K562 (cell line): ENCODE data around the gene BCR. TPM values are rescaled to one million over a fixed set of nuclear protein-coding genes. Genes with fewer than 3 reads are reported as not detected.

Source experiments
- ATAC-seq: fragments of 200-7000 bp; cut with Tn5 transposase; 3 replicates; pipeline ENCODE4 v1.9.1; 2020; ENCODE audit warnings: moderate library complexity
- BruUV-seq: library from RNA; stranded (reverse); fragments of 400-500 nt; replicated peaks from 2 replicates; lab custom pipeline; 2021; lab: Mats Ljungman, UMichigan
- CTCF ChIA-PET: fragments of 300-600 bp; formaldehyde crosslinking; extraction: SDS; loops from one replicate; lab custom pipeline; 2021; ENCODE audit warnings: low intra/inter-chr PET ratio; lab: Yijun Ruan, JAX
- POLR2A ChIA-PET: fragments of 300-600, 350-650 bp; sonication (Branson Sonifier 250); formaldehyde crosslinking; extraction: SDS; loops from one replicate; lab custom pipeline; 2021; ENCODE audit warnings: antibody characterized with exemption, inconsistent platforms; lab: Yijun Ruan, JAX
- DNase-seq, 4 experiments: peaks; one replicate each; pipeline versions ENCODE4 v3.0.0 to v3.0.0-alpha.2; 2011 to 2018; ENCODE audit warnings: low spot score in 3 of 4, mixed read lengths in 3 of 4; ENCODE audit errors: extremely low read depth in 1 of 4
- FAIRE-seq: peaks from 2 replicates; lab custom pipeline; 2011; peaks lifted over from hg19 to GRCh38; lab: Jason Lieb, UNC
- H2AFZ ChIP-seq: 2 replicates; pipeline ENCODE4 v1.6.0; 2011; ENCODE audit warnings: low read depth, low read length, control low read depth, inconsistent platforms
- H3K27ac ChIP-seq: fragments of 200-600 bp; 3 replicates; pipeline ENCODE4 v1.8.0; 2011; ENCODE audit warnings: low read depth, mild to moderate bottlenecking, control low read depth, inconsistent platforms, low read length, moderate library complexity, mixed read lengths; ENCODE audit errors: extremely low read depth
- H3K27me3 ChIP-seq, 2 experiments: fragments of 300-600 bp in 1 of 2; 2 replicates in 1 of 2; 3 replicates in 1 of 2; pipeline versions ENCODE4 v1.6.0 to v1.8.0; 2011; ENCODE audit warnings: inconsistent platforms in 2 of 2, low read length in 2 of 2, mild to moderate bottlenecking in 1 of 2, mixed read lengths in 1 of 2, moderate library complexity in 1 of 2; ENCODE audit not compliant: control insufficient read depth in 2 of 2, insufficient read depth in 2 of 2
- H3K36me3 ChIP-seq: fragments of 300-600 bp; 3 replicates; pipeline ENCODE4 v1.8.0; 2011; ENCODE audit warnings: mild to moderate bottlenecking, low read length, inconsistent platforms; ENCODE audit not compliant: control insufficient read depth, insufficient read depth
- H3K4me1 ChIP-seq, 2 experiments: fragments of 200-600 bp in 1 of 2; replicated peaks in 1 of 2; 2 replicates in 1 of 2; 3 replicates in 1 of 2; pipeline versions ENCODE4 v1.5.1 to v1.8.0; 2011; ENCODE audit warnings: inconsistent platforms in 2 of 2, low read length in 2 of 2, mild to moderate bottlenecking in 1 of 2, mixed read lengths in 1 of 2, moderate library complexity in 1 of 2; ENCODE audit not compliant: control insufficient read depth in 2 of 2, insufficient read depth in 2 of 2
- H3K4me2 ChIP-seq: 2 replicates; pipeline ENCODE4 v1.6.1; 2011; ENCODE audit warnings: low read length, control low read depth, inconsistent platforms, mixed read lengths; ENCODE audit not compliant: insufficient read depth
- H3K4me3 ChIP-seq: fragments of 200-600 bp; sonication (generic), shearing (Covaris generic); 2 replicates; pipeline ENCODE4 v1.5.1; 2016; ENCODE audit warnings: control low read depth, inconsistent platforms
- H3K79me2 ChIP-seq: fragments of 200-600 bp; 3 replicates; pipeline ENCODE4 v1.8.0; 2011; ENCODE audit warnings: low read length, inconsistent platforms; ENCODE audit not compliant: control insufficient read depth, insufficient read depth
- H3K9ac ChIP-seq, 2 experiments: 2 replicates each; pipeline versions ENCODE4 v1.6.0 to v1.6.1; 2011; ENCODE audit warnings: low read depth in 2 of 2, low read length in 2 of 2, control low read depth in 1 of 2, inconsistent platforms in 1 of 2, mild to moderate bottlenecking in 1 of 2, mixed read lengths in 1 of 2; ENCODE audit not compliant: insufficient read depth in 1 of 2
- H3K9me1 ChIP-seq: one replicate; pipeline ENCODE4 v1.6.0; 2011; ENCODE audit warnings: inconsistent platforms, mild to moderate bottlenecking, low read length, moderate library complexity; ENCODE audit not compliant: control insufficient read depth, insufficient read depth
- H3K9me3 ChIP-seq: replicated peaks from 2 replicates; pipeline ENCODE4 v1.5.1; 2011; ENCODE audit warnings: low read depth, low read length, inconsistent platforms; ENCODE audit not compliant: control insufficient read depth, insufficient read depth
- H4K20me1 ChIP-seq: replicated peaks from 2 replicates; pipeline ENCODE4 v1.6.1; 2011; ENCODE audit warnings: low read length, inconsistent platforms, mixed read lengths; ENCODE audit not compliant: control insufficient read depth, insufficient read depth
- BHLHE40 ChIP-seq: IDR thresholded peaks from 2 replicates; pipeline ENCODE4 v1.6.1; 2011; ENCODE audit warnings: low read length, improper control_type of control experiment
- POLR2AphosphoS2 ChIP-seq: IDR thresholded peaks from 2 replicates; pipeline ENCODE4 v1.6.1; 2012; ENCODE audit warnings: low read length, improper control_type of control experiment
- SIN3A ChIP-seq, 2 experiments: fragments of 150-350 bp in 1 of 2; IDR thresholded peaks; 2 replicates each; pipeline ENCODE4 v1.6.1; 2011 to 2016; ENCODE audit warnings: borderline replicate concordance in 2 of 2, low read depth in 2 of 2, low read length in 2 of 2, mild to moderate bottlenecking in 2 of 2, moderate library complexity in 2 of 2; ENCODE audit not compliant: control insufficient read depth in 1 of 2
- SIX5 ChIP-seq, 2 experiments: IDR thresholded peaks; 2 replicates each; pipeline ENCODE4 v1.6.1; 2011; ENCODE audit warnings: low read length in 2 of 2, borderline replicate concordance in 1 of 2, low read depth in 1 of 2, mild to moderate bottlenecking in 1 of 2, moderate library complexity in 1 of 2; ENCODE audit not compliant: insufficient read depth in 1 of 2
- WGBS: fragments of 100-300 bp; shearing (Covaris generic); methylation state at CpG from one replicate; pipeline ENCODE4 v1.1.6; 2016; ENCODE audit warnings: low coverage, mixed read lengths; ENCODE audit not compliant: insufficient coverage; ENCODE audit errors: missing lambda C conversion rate; 5-methylcytosine and 5-hydroxymethylcytosine counted together
- in situ Hi-C: fragments of 300-500 bp; cut with MboI; formaldehyde crosslinking; loops from 4 replicates; pipeline ENCODE4 v1.15.0; 2018; ENCODE audit warnings: inconsistent platforms, mixed read lengths
- intact Hi-C: fragments of 100-400 bp; cut with micrococcal nuclease; formaldehyde crosslinking; loops from 2 replicates; pipeline ENCODE4 v1.14.2; 2022
- polyA plus RNA-seq, 8 experiments: library from polyadenylated mRNA; depleted of rRNA in 4 of 8; stranded (reverse) in 5 of 8; unstranded in 3 of 8; fragments of >200 nt; fragmentation: Nextera tagmentation in 2 of 8; fragmentation: Illumina TruSeq in 1 of 8; extraction: Ambion mirVana in 2 of 8; extraction: Trizol in 1 of 8; gene quantifications; 2 replicates each; pipeline versions ENCODE4 v1.2.1 to v1.2.3, GENCODE V29; 2011 to 2014; ENCODE audit warnings: inconsistent platforms in 1 of 8, missing spikeins in 1 of 8
- total RNA-seq, 7 experiments: library from RNA; depleted of rRNA in 6 of 7; stranded (reverse); fragments of >200 nt in 6 of 7; fragmentation: Illumina TruSeq in 2 of 7; extraction: Trizol in 2 of 7; gene quantifications; 2 replicates each; pipeline versions ENCODE4 v1.2.1 to v1.2.3, GENCODE V29; 2011 to 2021; ENCODE audit warnings: low replicate concordance in 1 of 7
- TF ChIP-seq, protein P1 (sequence below), 2 experiments: fragments of 450-650 bp in 1 of 2; sonication (generic) in 1 of 2; formaldehyde crosslinking; conservative IDR thresholded peaks; 2 replicates each; pipeline versions ENCODE4 v1.4.0 to v1.8.1; 2020 to 2022; ENCODE audit warnings: mild to moderate bottlenecking in 1 of 2, missing genetic modification reagents in 1 of 2
- TF ChIP-seq, protein P2 (sequence below), 2 experiments: fragments of 450-650 bp; IDR thresholded peaks; 2 replicates each; pipeline ENCODE4 v1.6.1; 2018; ENCODE audit warnings: mild to moderate bottlenecking in 2 of 2, low read depth in 1 of 2; ENCODE audit not compliant: partially characterized antibody in 2 of 2
- TF ChIP-seq, protein P3 (sequence below): sonication (generic); formaldehyde crosslinking; IDR thresholded peaks from 2 replicates; pipeline ENCODE4 v1.8.0; 2023; ENCODE audit warnings: mild to moderate bottlenecking, missing genetic modification reagents

Gene BCR
- total and polyA plus RNA-seq, 9 of the 15 experiments (the other 6 are each of a cell fraction or from before 2014, with no cell fraction given), result 0.41 to 150 (median 45.6) TPM

DNA sequence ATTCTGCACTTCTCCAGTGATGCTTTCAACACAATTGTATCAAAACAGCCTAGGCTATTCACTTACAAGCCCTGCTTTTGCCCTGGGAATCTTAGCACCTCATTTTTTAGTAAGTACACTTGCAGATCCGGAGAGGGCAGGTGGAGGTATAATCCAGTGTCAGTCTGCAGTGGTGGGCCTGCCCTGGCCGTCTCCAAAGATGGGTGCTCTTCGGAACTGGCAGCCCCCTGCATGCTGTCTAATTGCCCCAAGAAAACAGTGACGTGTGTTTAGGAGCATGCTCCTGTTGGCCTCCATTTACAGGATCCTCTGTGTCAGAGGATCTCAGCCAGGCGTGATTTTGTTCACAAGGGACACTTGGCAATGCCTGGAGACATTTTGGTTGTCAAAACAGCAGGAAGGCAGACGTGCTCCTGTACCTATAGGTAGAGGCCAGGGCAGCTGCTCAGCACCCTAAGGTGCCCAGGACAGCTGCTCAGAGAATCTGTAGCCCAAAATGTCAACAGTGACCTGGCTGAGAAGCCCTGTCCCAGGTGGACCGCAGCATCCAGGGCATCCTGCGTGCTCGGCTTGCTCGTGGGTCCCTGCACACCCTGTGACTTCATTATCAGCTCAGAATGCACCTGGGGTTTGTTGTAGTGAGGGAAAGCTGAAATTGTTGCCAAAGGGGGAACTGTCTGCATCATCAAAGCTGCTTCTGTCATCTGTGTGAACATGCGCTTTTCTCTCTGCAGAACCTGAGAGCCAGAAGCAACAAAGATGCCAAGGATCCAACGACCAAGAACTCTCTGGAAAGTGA lies 90.7 kb downstream of the BCR start:
- Histone ChIP-seq H2AFZ (no peak overlapping the region), H4K20me1 (peaks cover 82% of the 10 kb centered on the region), H3K27ac (no peak overlapping the region), H3K4me3 (no peak overlapping the region), H3K36me3 (peaks cover 92% of the 10 kb centered on the region), H3K9me1 (peaks cover 36% of the 10 kb centered on the region), H3K4me1 (peaks cover 4 to 33% of the 10 kb centered on the region in 2 experiments; a peak in 4 of 5 replicates), H3K79me2 (no peaks in the 10 kb centered on the region), H3K9me3 (no peaks in the 10 kb centered on the region), H3K27me3 (no peaks in the 10 kb centered on the region), H3K9ac (peak overlapping the region in 1 of 2 experiments; percentile 39; a peak in 2 of 4 replicates), H3K4me2 (no peak overlapping the region)
- no peak for ATAC-seq
- in situ Hi-C loops, result no loop called here
- DNase-seq, result peak in 3 of 4 experiments; percentile 57 to 60 (median 59)
- no peak for FAIRE-seq
- intact Hi-C loops, result no loop called here
- CTCF ChIA-PET, result interaction anchor here (1.3 to 2.8 kb wide), 5 partner anchors 10 to 311 kb away, joined by 5 to 30 read pairs (median 15); no protein-coding TSS in a partner anchor
- 83% methylated on average over 12 of the region's 12 CpGs for whole genome bisulfite sequencing
- no TSS peak for BruUV-seq
- 0 out of 2 replicates have a peak, but pooled peaks have one; percentile 6 for TF ChIP-seq BHLHE40
- TF ChIP-seq, protein P1, sequence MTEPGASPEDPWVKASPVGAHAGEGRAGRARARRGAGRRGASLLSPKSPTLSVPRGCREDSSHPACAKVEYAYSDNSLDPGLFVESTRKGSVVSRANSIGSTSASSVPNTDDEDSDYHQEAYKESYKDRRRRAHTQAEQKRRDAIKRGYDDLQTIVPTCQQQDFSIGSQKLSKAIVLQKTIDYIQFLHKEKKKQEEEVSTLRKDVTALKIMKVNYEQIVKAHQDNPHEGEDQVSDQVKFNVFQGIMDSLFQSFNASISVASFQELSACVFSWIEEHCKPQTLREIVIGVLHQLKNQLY (CRISPR knock-in tag; conservative IDR thresholded peaks at IDR 0.05), result peak in 1 of 2 experiments; percentile 76; a peak in 1 of 4 replicates
- TF ChIP-seq, protein P2, sequence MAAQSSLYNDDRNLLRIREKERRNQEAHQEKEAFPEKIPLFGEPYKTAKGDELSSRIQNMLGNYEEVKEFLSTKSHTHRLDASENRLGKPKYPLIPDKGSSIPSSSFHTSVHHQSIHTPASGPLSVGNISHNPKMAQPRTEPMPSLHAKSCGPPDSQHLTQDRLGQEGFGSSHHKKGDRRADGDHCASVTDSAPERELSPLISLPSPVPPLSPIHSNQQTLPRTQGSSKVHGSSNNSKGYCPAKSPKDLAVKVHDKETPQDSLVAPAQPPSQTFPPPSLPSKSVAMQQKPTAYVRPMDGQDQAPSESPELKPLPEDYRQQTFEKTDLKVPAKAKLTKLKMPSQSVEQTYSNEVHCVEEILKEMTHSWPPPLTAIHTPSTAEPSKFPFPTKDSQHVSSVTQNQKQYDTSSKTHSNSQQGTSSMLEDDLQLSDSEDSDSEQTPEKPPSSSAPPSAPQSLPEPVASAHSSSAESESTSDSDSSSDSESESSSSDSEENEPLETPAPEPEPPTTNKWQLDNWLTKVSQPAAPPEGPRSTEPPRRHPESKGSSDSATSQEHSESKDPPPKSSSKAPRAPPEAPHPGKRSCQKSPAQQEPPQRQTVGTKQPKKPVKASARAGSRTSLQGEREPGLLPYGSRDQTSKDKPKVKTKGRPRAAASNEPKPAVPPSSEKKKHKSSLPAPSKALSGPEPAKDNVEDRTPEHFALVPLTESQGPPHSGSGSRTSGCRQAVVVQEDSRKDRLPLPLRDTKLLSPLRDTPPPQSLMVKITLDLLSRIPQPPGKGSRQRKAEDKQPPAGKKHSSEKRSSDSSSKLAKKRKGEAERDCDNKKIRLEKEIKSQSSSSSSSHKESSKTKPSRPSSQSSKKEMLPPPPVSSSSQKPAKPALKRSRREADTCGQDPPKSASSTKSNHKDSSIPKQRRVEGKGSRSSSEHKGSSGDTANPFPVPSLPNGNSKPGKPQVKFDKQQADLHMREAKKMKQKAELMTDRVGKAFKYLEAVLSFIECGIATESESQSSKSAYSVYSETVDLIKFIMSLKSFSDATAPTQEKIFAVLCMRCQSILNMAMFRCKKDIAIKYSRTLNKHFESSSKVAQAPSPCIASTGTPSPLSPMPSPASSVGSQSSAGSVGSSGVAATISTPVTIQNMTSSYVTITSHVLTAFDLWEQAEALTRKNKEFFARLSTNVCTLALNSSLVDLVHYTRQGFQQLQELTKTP (IDR thresholded peaks at IDR 0.05; ENCODE audit: low read depth in 1 of 2, partially characterized antibody in 2 of 2), result no peak
- TF ChIP-seq, protein P3, sequence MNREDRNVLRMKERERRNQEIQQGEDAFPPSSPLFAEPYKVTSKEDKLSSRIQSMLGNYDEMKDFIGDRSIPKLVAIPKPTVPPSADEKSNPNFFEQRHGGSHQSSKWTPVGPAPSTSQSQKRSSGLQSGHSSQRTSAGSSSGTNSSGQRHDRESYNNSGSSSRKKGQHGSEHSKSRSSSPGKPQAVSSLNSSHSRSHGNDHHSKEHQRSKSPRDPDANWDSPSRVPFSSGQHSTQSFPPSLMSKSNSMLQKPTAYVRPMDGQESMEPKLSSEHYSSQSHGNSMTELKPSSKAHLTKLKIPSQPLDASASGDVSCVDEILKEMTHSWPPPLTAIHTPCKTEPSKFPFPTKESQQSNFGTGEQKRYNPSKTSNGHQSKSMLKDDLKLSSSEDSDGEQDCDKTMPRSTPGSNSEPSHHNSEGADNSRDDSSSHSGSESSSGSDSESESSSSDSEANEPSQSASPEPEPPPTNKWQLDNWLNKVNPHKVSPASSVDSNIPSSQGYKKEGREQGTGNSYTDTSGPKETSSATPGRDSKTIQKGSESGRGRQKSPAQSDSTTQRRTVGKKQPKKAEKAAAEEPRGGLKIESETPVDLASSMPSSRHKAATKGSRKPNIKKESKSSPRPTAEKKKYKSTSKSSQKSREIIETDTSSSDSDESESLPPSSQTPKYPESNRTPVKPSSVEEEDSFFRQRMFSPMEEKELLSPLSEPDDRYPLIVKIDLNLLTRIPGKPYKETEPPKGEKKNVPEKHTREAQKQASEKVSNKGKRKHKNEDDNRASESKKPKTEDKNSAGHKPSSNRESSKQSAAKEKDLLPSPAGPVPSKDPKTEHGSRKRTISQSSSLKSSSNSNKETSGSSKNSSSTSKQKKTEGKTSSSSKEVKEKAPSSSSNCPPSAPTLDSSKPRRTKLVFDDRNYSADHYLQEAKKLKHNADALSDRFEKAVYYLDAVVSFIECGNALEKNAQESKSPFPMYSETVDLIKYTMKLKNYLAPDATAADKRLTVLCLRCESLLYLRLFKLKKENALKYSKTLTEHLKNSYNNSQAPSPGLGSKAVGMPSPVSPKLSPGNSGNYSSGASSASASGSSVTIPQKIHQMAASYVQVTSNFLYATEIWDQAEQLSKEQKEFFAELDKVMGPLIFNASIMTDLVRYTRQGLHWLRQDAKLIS, result no peak
- peak; percentile 80; the same call in 1 of the 2 replicates for TF ChIP-seq POLR2AphosphoS2
- 0 out of 4 replicates have a peak, but pooled peaks of 1 of the 2 experiments have one; percentile 2 for TF ChIP-seq SIX5 (IDR thresholded peaks at IDR 0.05; ENCODE audit: borderline replicate concordance in 1 of 2, insufficient read depth in 1 of 2, low read depth in 1 of 2, low read length in 2 of 2)
- 0 out of 4 replicates have a peak, but pooled peaks of 1 of the 2 experiments have one; percentile 29 for TF ChIP-seq SIN3A (IDR thresholded peaks at IDR 0.05; ENCODE audit: borderline replicate concordance in 2 of 2, control insufficient read depth in 1 of 2, low read depth in 2 of 2, low read length in 2 of 2)
- POLR2A ChIA-PET, result interaction anchor here (0.5 to 14.2 kb wide), 16 partner anchors 8 to 259 kb away, joined by 3 to 237 read pairs (median 8); partner anchors contain the start of gene BCR
